K562 (cell line): ENCODE data around the gene CLCN2. TPM values are rescaled to one million over a fixed set of nuclear protein-coding genes. Genes with fewer than 3 reads are reported as not detected.

Experiments
- CAMTA2 ChIP-seq: fragments of 250-450 bp; sonication (Bioruptor Pico); conservative IDR thresholded peaks from 2 replicates; pipeline ENCODE4 v1.5.1; 2022
- ETS1 ChIP-seq: conservative IDR thresholded peaks from 2 replicates; pipeline ENCODE4 v1.6.1; 2011; ENCODE audit warnings: low read depth, mild to moderate bottlenecking, low read length; ENCODE audit not compliant: control insufficient read depth
- HNRNPLL ChIP-seq: fragments of 200-400 bp; formaldehyde crosslinking; IDR thresholded peaks from 2 replicates; pipeline ENCODE4 v1.6.1; 2017; ENCODE audit warnings: low read length, low read depth, mild to moderate bottlenecking; ENCODE audit not compliant: poor library complexity, severe bottlenecking
- JUND ChIP-seq, 2 experiments: IDR thresholded peaks; 2 replicates in 1 of 2; 3 replicates in 1 of 2; pipeline ENCODE4 v1.6.1; 2011; ENCODE audit warnings: borderline replicate concordance in 2 of 2, low read depth in 2 of 2, low read length in 2 of 2, improper control_type of control experiment in 1 of 2, missing biosample characterization in 1 of 2, missing genetic modification characterization in 1 of 2, missing genetic modification reagents in 1 of 2
- NFE2 ChIP-seq: IDR thresholded peaks from 2 replicates; pipeline ENCODE4 v1.6.1; 2014; ENCODE audit warnings: antibody characterized with exemption, low read depth
- PCBP2 ChIP-seq: fragments of 200-400 bp; formaldehyde crosslinking; IDR thresholded peaks from 2 replicates; pipeline ENCODE4 v1.6.1; 2018; ENCODE audit warnings: low read length, low read depth, mild to moderate bottlenecking, moderate library complexity; ENCODE audit not compliant: poor library complexity, severe bottlenecking
- PHB ChIP-seq: fragments of 250-450 bp; sonication (Bioruptor Pico); IDR thresholded peaks from 2 replicates; pipeline ENCODE4 v1.5.0; 2021
- SRSF1 ChIP-seq: fragments of 200-400 bp; formaldehyde crosslinking; IDR thresholded peaks from 2 replicates; pipeline ENCODE4 v1.6.1; 2017; ENCODE audit warnings: mild to moderate bottlenecking, low read depth, low read length, moderate library complexity
- TRIM28 ChIP-seq: fragments of 450-650 bp; IDR thresholded peaks from 2 replicates; pipeline ENCODE4 v1.6.1; 2017
- ZNF589 ChIP-seq: fragments of 200-800 bp; sonication (Bioruptor generic); IDR thresholded peaks from 2 replicates; pipeline ENCODE4 v1.6.1; 2016; ENCODE audit warnings: low read depth, missing genetic modification characterization, missing compliant biosample characterization
- ZNF780A ChIP-seq: fragments of 250-450 bp; sonication (Bioruptor Pico); IDR thresholded peaks from 2 replicates; pipeline ENCODE4 v1.5.0; 2021; ENCODE audit warnings: mild to moderate bottlenecking
- polyA plus RNA-seq, 8 experiments: library from polyadenylated mRNA; depleted of rRNA in 4 of 8; stranded (reverse) in 5 of 8; unstranded in 3 of 8; fragments of >200 nt; fragmentation: Nextera tagmentation in 2 of 8; fragmentation: Illumina TruSeq in 1 of 8; extraction: Ambion mirVana in 2 of 8; extraction: Trizol in 1 of 8; gene quantifications; 2 replicates each; pipeline versions ENCODE4 v1.2.1 to v1.2.3, GENCODE V29; 2011 to 2014; ENCODE audit warnings: inconsistent platforms in 1 of 8, missing spikeins in 1 of 8
- total RNA-seq, 7 experiments: library from RNA; depleted of rRNA in 6 of 7; stranded (reverse); fragments of >200 nt in 6 of 7; fragmentation: Illumina TruSeq in 2 of 7; extraction: Trizol in 2 of 7; gene quantifications; 2 replicates each; pipeline versions ENCODE4 v1.2.1 to v1.2.3, GENCODE V29; 2011 to 2021; ENCODE audit warnings: low replicate concordance in 1 of 7
- TF ChIP-seq, protein P1 (sequence below): sonication (generic); formaldehyde crosslinking; IDR thresholded peaks from 2 replicates; pipeline ENCODE4 v1.8.0; 2022; ENCODE audit warnings: missing genetic modification reagents, mild to moderate bottlenecking, borderline replicate concordance
- TF ChIP-seq, protein P2 (sequence below), 3 experiments: fragments of 200-800 bp in 1 of 3; sonication (Bioruptor generic) in 1 of 3; sonication (generic) in 1 of 3; formaldehyde crosslinking in 1 of 3; IDR thresholded peaks; 2 replicates each; pipeline versions ENCODE4 v1.6.1 to v1.8.0; 2016 to 2022; ENCODE audit warnings: mild to moderate bottlenecking in 2 of 3, missing compliant biosample characterization in 2 of 3, missing genetic modification characterization in 2 of 3, missing genetic modification reagents in 1 of 3
- TF ChIP-seq, protein P3 (sequence below): fragments of 450-650 bp; IDR thresholded peaks from 2 replicates; pipeline ENCODE4 v1.6.1; 2018; ENCODE audit warnings: mild to moderate bottlenecking, low read depth; ENCODE audit not compliant: partially characterized antibody
- TF ChIP-seq, protein P4 (sequence below): fragments of 250-450 bp; sonication (Bioruptor Pico); IDR thresholded peaks from 2 replicates; pipeline ENCODE4 v1.8.0; 2022; ENCODE audit warnings: inconsistent platforms, mild to moderate bottlenecking, moderate library complexity, borderline replicate concordance
- TF ChIP-seq, protein P5 (sequence below): sonication (generic); formaldehyde crosslinking; IDR thresholded peaks from 2 replicates; pipeline ENCODE4 v1.8.1; 2023; ENCODE audit warnings: mild to moderate bottlenecking, missing genetic modification reagents

CLCN2 gene
- total and polyA plus RNA-seq, 9 of the 15 experiments (the other 6 are each of a cell fraction or from before 2014, with no cell fraction given) = 0.10 to 14.0 (median 6.9) TPM

DNA sequence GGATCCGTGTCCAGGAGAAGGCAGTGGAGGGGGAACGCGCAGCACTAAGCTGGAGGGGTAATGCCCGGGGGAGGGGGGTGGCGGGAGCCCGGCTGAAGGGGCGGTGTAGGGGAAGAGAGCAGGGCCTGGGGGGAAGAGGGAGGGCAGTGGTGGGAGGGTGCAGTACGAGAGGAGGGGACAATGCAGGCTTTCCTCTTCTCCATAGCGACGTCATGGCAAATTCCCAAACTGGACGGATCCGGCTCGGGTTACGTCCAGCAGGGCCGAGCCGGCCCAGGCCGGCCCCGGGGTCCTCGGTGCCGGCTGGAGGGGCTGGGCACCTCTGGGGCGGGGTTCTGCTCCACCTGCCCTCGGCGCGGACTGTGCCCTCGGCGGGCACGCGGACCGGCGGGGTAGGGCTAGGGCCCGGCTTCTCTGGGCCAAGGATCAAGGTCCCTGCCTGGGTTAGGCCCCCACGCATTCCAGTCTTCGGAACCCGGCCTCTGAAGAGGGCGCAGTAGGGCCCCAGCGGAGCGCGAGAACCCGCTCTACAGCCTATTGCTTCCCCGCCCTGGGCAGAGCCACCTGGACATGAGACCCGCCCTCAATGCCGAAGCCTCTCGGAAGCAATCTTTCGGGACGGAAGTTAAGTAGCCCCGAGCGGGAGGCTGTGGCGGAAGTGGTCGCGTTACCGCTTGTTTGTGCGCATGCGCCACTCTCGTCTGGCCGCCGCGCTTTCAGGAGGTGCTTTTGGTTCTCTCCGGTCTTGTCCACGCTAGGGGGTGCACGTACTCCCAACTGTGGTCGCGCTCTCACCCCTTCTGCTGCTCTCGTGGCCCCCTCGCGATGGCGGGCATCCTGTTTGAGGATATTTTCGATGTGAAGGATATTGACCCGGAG is 1.5 kb upstream of the CLCN2 start (continued):
- TF ChIP-seq, protein P1, sequence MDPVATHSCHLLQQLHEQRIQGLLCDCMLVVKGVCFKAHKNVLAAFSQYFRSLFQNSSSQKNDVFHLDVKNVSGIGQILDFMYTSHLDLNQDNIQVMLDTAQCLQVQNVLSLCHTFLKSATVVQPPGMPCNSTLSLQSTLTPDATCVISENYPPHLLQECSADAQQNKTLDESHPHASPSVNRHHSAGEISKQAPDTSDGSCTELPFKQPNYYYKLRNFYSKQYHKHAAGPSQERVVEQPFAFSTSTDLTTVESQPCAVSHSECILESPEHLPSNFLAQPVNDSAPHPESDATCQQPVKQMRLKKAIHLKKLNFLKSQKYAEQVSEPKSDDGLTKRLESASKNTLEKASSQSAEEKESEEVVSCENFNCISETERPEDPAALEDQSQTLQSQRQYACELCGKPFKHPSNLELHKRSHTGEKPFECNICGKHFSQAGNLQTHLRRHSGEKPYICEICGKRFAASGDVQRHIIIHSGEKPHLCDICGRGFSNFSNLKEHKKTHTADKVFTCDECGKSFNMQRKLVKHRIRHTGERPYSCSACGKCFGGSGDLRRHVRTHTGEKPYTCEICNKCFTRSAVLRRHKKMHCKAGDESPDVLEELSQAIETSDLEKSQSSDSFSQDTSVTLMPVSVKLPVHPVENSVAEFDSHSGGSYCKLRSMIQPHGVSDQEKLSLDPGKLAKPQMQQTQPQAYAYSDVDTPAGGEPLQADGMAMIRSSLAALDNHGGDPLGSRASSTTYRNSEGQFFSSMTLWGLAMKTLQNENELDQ (CRISPR knock-in tag) = no peak
- no peak for TF ChIP-seq TRIM28
- TF ChIP-seq, protein P2, sequence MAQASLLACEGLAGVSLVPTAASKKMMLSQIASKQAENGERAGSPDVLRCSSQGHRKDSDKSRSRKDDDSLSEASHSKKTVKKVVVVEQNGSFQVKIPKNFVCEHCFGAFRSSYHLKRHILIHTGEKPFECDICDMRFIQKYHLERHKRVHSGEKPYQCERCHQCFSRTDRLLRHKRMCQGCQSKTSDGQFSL (CRISPR knock-in tag; IDR thresholded peaks at IDR 0.05) = no peak; the same call in 1 of the 2 replicates
- TF ChIP-seq, protein P2 (tag; IDR thresholded peaks at IDR 0.05) = peak in 1 of 2 experiments; percentile 58; a peak in 1 of 4 replicates
- no peak for TF ChIP-seq ZNF780A (CRISPR knock-in tag)
- TF ChIP-seq, protein P3, sequence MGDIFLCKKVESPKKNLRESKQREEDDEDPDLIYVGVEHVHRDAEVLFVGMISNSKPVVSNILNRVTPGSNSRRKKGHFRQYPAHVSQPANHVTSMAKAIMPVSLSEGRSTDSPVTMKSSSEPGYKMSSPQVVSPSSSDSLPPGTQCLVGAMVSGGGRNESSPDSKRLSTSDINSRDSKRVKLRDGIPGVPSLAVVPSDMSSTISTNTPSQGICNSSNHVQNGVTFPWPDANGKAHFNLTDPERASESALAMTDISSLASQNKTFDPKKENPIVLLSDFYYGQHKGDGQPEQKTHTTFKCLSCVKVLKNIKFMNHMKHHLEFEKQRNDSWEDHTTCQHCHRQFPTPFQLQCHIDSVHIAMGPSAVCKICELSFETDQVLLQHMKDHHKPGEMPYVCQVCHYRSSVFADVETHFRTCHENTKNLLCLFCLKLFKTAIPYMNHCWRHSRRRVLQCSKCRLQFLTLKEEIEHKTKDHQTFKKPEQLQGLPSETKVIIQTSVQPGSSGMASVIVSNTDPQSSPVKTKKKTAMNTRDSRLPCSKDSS = no peak
- TF ChIP-seq NFE2 = no peak
- TF ChIP-seq HNRNPLL = no peak
- TF ChIP-seq, protein P4, sequence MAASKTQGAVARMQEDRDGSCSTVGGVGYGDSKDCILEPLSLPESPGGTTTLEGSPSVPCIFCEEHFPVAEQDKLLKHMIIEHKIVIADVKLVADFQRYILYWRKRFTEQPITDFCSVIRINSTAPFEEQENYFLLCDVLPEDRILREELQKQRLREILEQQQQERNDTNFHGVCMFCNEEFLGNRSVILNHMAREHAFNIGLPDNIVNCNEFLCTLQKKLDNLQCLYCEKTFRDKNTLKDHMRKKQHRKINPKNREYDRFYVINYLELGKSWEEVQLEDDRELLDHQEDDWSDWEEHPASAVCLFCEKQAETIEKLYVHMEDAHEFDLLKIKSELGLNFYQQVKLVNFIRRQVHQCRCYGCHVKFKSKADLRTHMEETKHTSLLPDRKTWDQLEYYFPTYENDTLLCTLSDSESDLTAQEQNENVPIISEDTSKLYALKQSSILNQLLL (CRISPR knock-in tag) = no peak
- TF ChIP-seq CAMTA2 (CRISPR knock-in tag) = no peak; the same call in 1 of the 2 replicates
- TF ChIP-seq ZNF589 = no peak
- TF ChIP-seq SRSF1 = no peak
- TF ChIP-seq ETS1 = peak; percentile 47; the same call in 1 of the 2 replicates
- TF ChIP-seq, protein P5, sequence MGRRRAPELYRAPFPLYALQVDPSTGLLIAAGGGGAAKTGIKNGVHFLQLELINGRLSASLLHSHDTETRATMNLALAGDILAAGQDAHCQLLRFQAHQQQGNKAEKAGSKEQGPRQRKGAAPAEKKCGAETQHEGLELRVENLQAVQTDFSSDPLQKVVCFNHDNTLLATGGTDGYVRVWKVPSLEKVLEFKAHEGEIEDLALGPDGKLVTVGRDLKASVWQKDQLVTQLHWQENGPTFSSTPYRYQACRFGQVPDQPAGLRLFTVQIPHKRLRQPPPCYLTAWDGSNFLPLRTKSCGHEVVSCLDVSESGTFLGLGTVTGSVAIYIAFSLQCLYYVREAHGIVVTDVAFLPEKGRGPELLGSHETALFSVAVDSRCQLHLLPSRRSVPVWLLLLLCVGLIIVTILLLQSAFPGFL = no peak
- TF ChIP-seq JUND (IDR thresholded peaks at IDR 0.05; ENCODE audit: borderline replicate concordance, low read depth, low read length) = peak; percentile 2; the same call in 1 of the 2 replicates
- TF ChIP-seq JUND (tag; IDR thresholded peaks at IDR 0.05; ENCODE audit: borderline replicate concordance, low read depth, low read length) = no peak
- no peak for TF ChIP-seq PCBP2
- no peak for TF ChIP-seq PHB (CRISPR knock-in tag)
